ENCODE data around the gene TYROBP. TPM values are rescaled to one million over a fixed set of nuclear protein-coding genes. Genes with fewer than 3 reads are reported as not detected.

The TYROBP gene
- total RNA-seq, 1 donor from 2014 or later: not detected

- TF ChIP-seq CTCF (IDR thresholded peaks at IDR 0.05): no peak
- Mint-ChIP-seq H3K36me3 (ENCODE audit: unreplicated experiment) (no peaks in the 10 kb centered on the region), H3K4me1 (ENCODE audit: unreplicated experiment) (peaks cover 7% of the 10 kb centered on the region), H3K27ac (ENCODE audit: unreplicated experiment) (no peak overlapping the region), H3K4me3 (ENCODE audit: unreplicated experiment) (no peak overlapping the region), H3K9me3 (ENCODE audit: unreplicated experiment) (no peaks in the 10 kb centered on the region), H3K27me3 (ENCODE audit: unreplicated experiment) (peaks cover 75% of the 10 kb centered on the region)
- DNase-seq (ENCODE audit: extremely low spot score, unreplicated experiment): no peak
Measured at GRCh38 chr19:35863018-35863417, 45.1 kb downstream of the TYROBP start.

- no peaks in the 10 kb centered on the region for H3K36me3 Mint-ChIP-seq (ENCODE audit: unreplicated experiment)
- no peak for TF ChIP-seq CTCF (IDR thresholded peaks at IDR 0.05)
- DNase-seq (ENCODE audit: extremely low spot score, unreplicated experiment): no peak
- no peaks in the 10 kb centered on the region for H3K9me3 Mint-ChIP-seq (ENCODE audit: unreplicated experiment)
- H3K27ac Mint-ChIP-seq (ENCODE audit: unreplicated experiment): no peak overlapping the region
- peaks cover 75% of the 10 kb centered on the region for H3K27me3 Mint-ChIP-seq (ENCODE audit: unreplicated experiment)
- no peak overlapping the region for H3K4me3 Mint-ChIP-seq (ENCODE audit: unreplicated experiment)
- H3K4me1 Mint-ChIP-seq (ENCODE audit: unreplicated experiment): peaks cover 7% of the 10 kb centered on the region
Measured at GRCh38 chr19:35862528-35862927, 45.6 kb downstream of the TYROBP start.

GRCh38 chr19:35861640-35862160, 46.4 kb downstream of the TYROBP start:
- Mint-ChIP-seq H3K36me3 (ENCODE audit: unreplicated experiment) (no peaks in the 10 kb centered on the region), H3K4me3 (ENCODE audit: unreplicated experiment) (no peak overlapping the region), H3K27ac (ENCODE audit: unreplicated experiment) (no peak overlapping the region), H3K27me3 (ENCODE audit: unreplicated experiment) (peaks cover 79% of the 10 kb centered on the region), H3K9me3 (ENCODE audit: unreplicated experiment) (no peaks in the 10 kb centered on the region), H3K4me1 (ENCODE audit: unreplicated experiment) (peaks cover 10% of the 10 kb centered on the region)
- no peak for DNase-seq (ENCODE audit: extremely low spot score, unreplicated experiment)
- TF ChIP-seq CTCF (IDR thresholded peaks at IDR 0.05): no peak

GRCh38 chr19:35860818-35861639, 47.1 kb downstream of the TYROBP start:
- H3K27me3 Mint-ChIP-seq (ENCODE audit: unreplicated experiment): peaks cover 74% of the 10 kb centered on the region
- no peak overlapping the region for H3K4me3 Mint-ChIP-seq (ENCODE audit: unreplicated experiment)
- H3K36me3 Mint-ChIP-seq (ENCODE audit: unreplicated experiment): no peaks in the 10 kb centered on the region
- TF ChIP-seq CTCF (IDR thresholded peaks at IDR 0.05): no peak
- no peaks in the 10 kb centered on the region for H3K9me3 Mint-ChIP-seq (ENCODE audit: unreplicated experiment)
- H3K4me1 Mint-ChIP-seq (ENCODE audit: unreplicated experiment): peaks cover 10% of the 10 kb centered on the region
- DNase-seq (ENCODE audit: extremely low spot score, unreplicated experiment): no peak
- H3K27ac Mint-ChIP-seq (ENCODE audit: unreplicated experiment): no peak overlapping the region

- no peaks in the 10 kb centered on the region for H3K36me3 Mint-ChIP-seq (ENCODE audit: unreplicated experiment)
Measured at GRCh38 chr19:35860436-35860817, 47.7 kb downstream of the TYROBP start.

More at GRCh38 chr19:35860436-35860817, 47.7 kb downstream of the TYROBP start:
- Mint-ChIP-seq H3K27me3 (ENCODE audit: unreplicated experiment) (peaks cover 72% of the 10 kb centered on the region), H3K4me1 (ENCODE audit: unreplicated experiment) (peaks cover 10% of the 10 kb centered on the region), H3K4me3 (ENCODE audit: unreplicated experiment) (no peak overlapping the region), H3K9me3 (ENCODE audit: unreplicated experiment) (no peaks in the 10 kb centered on the region), H3K27ac (ENCODE audit: unreplicated experiment) (no peak overlapping the region)
- TF ChIP-seq CTCF (IDR thresholded peaks at IDR 0.05): no peak
- no peak for DNase-seq (ENCODE audit: extremely low spot score, unreplicated experiment)

Measured in osteocyte (in vitro differentiated cells).